GM18526 (cell line): Measurements from ENCODE around the gene CCDC142.

Experiments used
- POLR2A ChIP-seq: IDR thresholded peaks from 3 replicates; pipeline ENCODE4 v1.6.1; 2011; ENCODE audit not compliant: insufficient read length; ENCODE audit errors: extremely low read depth

Gene CCDC142

GRCh38 chr2:74427551-74427950 lies 55.2 kb downstream of the CCDC142 start:
- no peak for TF ChIP-seq POLR2A

- no peak for TF ChIP-seq POLR2A
Measured at GRCh38 chr2:74426181-74426758, 56.5 kb downstream of the CCDC142 start.

- no peak for TF ChIP-seq POLR2A
Measured at GRCh38 chr2:74425523-74425922, 57.3 kb downstream of the CCDC142 start.

GRCh38 chr2:74424995-74425406 lies 57.8 kb downstream of the CCDC142 start:
- TF ChIP-seq POLR2A, result no peak

GRCh38 chr2:74424139-74424992 lies 58.4 kb downstream of the CCDC142 start:
- no peak for TF ChIP-seq POLR2A
